Measurements from ENCODE around the gene OR51I1.

GRCh38 chr11:5473921-5474320 lies 32.6 kb upstream of the OR51I1 start:
- TF ChIP-seq POLR2AphosphoS5 (IDR thresholded peaks at IDR 0.05; ENCODE audit: low read depth, low read length) (no peak), POLR2A (IDR thresholded peaks at IDR 0.05; ENCODE audit: low read depth, low read length) (no peak)
